Epidermal melanocyte (primary cell): ENCODE results near the gene GPX2.
"Not testable (repeated sequence)": the region's sequence is repeated elsewhere in the genome, so short reads cannot be mapped to it uniquely, and the experiment has no call there.

Experiments
- DNase-seq: peaks from one replicate; pipeline ENCODE4 v3.0.0; 2011; ENCODE audit warnings: low spot score; ENCODE audit not compliant: insufficient read length

Gene GPX2

DNA sequence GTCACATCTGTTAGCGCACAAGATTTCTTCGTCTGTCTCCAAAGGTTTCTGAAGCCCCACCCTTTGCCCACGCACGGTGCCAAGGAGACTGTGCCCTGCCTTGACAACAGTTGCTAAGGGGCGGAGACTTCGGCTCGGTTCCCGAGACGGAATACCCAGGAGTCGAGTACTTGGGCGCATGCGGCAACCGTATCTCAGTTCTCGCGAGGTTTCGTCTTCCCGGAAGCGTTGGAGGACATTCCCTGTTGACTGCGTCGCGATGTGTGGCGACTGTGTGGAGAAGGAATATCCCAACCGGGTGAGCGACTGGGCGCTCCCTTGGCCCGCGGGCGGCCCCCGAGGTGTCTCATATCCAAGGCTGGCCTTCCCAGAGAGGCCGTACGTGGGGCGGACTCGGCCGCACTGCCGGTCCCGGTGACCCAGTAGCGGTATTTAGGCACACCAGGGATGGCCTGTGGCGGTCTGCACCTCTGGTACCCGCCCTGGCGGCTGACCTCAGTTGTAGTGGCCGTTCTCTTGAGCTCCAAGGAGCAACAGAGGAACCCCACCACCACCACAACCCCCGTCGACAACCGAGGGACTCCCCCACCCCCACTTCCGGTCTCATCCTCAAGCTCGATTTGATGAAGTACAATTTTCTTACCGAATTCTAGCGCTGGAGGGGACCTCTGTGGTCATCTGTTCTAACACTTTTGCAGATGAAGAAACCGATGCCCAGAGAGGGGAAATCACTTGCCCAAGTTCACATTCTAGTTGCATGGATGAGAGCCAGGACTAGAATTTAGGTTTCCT, 28.1 kb downstream of the GPX2 start, which contains the start of gene CHURC1:
Gene CHURC1, plus strand, starts transcription at position 219 of the 792 bp plus-strand sequence. Its CDS starts 41 bp downstream, at position 260.
- peak; percentile 81 for DNase-seq

DNA sequence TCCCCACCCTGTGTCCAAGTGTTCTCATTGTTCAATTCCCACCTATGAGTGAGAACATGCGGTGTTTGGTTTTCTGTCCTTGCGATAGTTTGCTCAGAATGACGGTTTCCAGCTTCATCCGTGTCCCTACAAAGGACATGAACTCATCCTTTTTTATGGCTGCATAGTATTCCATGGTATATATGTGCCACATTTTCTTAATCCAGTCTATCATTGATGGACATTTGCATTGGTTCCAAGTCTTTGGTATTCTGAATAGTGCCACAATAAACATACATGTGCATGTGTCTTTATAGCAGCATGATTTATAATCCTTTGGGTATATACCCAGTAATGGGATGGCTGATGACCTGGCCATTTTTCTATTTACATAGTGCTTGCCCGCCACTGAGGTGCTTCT, 29.1 kb downstream of the GPX2 start:
- DNase-seq = not testable (repeated sequence)

GRCh38 chr14:64912261-64912660, 30.3 kb downstream of the GPX2 start:
- no peak for DNase-seq

- DNase-seq = no peak
Measured at GRCh38 chr14:64910847-64911495, 31.6 kb downstream of the GPX2 start.

DNA sequence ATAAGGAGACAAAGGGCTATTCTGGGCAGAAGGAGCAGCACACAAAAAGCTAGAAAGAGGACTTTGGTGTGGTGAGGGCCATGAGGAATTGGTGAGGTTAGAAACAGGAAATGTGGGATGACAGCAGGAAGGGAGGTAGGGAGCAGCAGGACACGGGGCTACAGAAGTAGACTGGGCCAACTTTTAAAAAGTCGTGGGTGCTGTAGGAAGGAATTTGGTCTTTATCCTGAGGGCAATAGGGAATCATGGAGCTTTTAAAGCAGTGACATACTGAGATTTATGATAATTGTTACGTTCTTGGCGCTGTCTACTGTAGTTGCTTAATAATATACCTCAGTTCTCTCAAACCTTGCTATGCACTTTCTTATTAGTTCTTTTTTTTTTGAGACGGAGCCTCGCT, 36.5 kb downstream of the GPX2 start:
- DNase-seq = no peak

DNA sequence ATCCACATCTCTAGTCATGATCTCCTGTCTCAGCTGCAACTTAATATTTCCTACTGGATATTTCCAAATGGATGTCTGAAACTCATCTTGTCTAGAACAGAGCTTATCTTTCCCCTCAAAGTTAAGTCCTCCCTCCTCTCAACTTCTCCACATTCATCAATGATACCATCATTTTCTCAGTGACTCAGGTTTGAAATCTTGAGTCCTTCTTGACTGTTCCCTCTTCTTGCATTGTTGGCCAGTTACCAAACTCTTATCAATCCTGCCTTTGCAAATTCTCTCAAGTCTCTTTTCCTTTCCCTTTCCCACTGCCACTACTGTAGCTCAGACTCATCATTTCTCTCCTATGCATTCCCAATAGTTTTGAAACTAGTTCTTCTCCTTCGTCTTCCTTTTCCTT, 42.6 kb downstream of the GPX2 start:
- DNase-seq = no peak

DNA sequence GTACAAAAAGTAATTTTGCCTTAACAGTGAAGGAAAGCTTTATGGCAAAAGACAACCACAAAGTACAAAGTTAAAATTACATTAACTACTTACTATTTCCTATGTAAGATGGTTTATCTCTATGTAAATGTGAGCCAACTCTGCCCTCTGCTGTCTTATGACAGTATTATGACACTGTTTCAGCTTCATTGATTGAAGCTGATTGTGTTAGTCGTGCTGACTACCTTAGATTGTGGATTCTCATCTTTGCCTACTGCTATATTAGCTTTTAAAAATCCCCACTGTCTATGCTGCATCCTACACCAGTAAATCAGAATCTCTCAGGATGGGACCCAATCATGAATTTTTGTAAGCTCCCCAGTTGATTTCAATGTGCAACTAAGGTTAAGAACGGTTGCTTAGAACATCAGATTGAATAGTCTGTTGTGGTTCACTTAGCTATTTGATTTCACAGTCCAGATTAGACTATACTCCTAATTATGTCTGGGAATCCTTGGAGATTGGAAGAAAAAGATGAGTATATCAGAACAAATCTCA, 50.6 kb downstream of the GPX2 start:
- peak; percentile 51 for DNase-seq

DNA sequence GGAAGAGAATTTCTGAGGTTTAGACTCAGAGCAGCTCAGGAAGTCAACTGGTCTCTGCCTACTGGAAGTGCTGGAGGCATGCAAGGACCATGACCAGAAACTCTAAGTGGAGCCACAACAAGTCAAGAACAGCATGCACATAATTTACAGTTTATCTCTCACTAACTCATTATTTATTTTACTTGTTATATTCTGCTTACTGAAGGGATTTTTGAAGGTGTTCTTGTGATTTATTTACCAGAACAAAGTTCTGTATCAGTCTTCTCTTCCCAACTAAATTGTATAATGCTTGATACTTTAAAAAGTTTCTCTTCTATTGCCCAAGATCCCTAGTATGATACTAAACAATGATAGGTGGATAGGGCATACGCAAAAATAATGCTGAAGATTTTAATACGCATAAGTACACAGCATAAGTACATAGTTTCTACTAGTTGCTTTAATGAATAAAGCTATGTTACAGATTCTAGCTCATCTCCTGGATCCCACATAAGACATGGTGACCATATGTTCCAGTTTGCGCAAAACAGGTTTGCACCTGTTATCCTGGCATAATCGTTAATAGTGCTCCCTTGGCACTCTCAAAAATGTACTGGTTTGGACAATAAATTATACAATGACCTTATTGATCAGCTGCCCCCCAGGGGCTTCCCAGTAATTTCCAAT, 51.2 kb downstream of the GPX2 start:
- DNase-seq = no peak

- no peak for DNase-seq
Measured at GRCh38 chr14:64889352-64889751, 53.2 kb downstream of the GPX2 start.
